HL-60 (cell line): ENCODE results near the gene RPL10.

ENCODE experiments used
- DNase-seq, 2 experiments: peaks; one replicate each; pipeline ENCODE4 v3.0.0-alpha.2; 2010 to 2020; ENCODE audit warnings: low read depth in 1 of 2, low spot score in 1 of 2
- H3K27ac ChIP-seq: fragments of 250-450 bp; sonication (Bioruptor Pico); replicated peaks from 2 replicates; pipeline ENCODE4 v1.5.1; 2020; ENCODE audit warnings: mild to moderate bottlenecking, moderate library complexity
- H3K27me3 ChIP-seq: fragments of 250-450 bp; sonication (Bioruptor Pico); 2 replicates; pipeline ENCODE4 v1.5.1; 2021; ENCODE audit warnings: mild to moderate bottlenecking, moderate library complexity; ENCODE audit not compliant: insufficient read depth, poor library complexity, severe bottlenecking
- H3K4me3 ChIP-seq: replicated peaks from 2 replicates; pipeline ENCODE4 v1.5.1; 2011; ENCODE audit warnings: mild to moderate bottlenecking, control low read depth, low read length; ENCODE audit not compliant: insufficient read depth
- GABPA ChIP-seq: IDR thresholded peaks from 2 replicates; pipeline ENCODE4 v1.6.1; 2012; ENCODE audit warnings: low read depth
- POLR2AphosphoS5 ChIP-seq: IDR thresholded peaks from 2 replicates; pipeline ENCODE4 v1.6.1; 2012; ENCODE audit warnings: low read depth
- REST ChIP-seq: IDR thresholded peaks from 2 replicates; pipeline ENCODE4 v1.6.1; 2012; ENCODE audit warnings: low read depth; ENCODE audit not compliant: insufficient replicate concordance
- SPI1 ChIP-seq: IDR thresholded peaks from 2 replicates; pipeline ENCODE4 v1.6.1; 2012; ENCODE audit warnings: low read depth, mild to moderate bottlenecking, borderline replicate concordance
- TF ChIP-seq, protein P1 (sequence below): IDR thresholded peaks from one replicate; pipeline ENCODE4 v1.5.1; 2011; ENCODE audit warnings: low read length, control low read depth, inconsistent platforms; ENCODE audit not compliant: insufficient read depth

RPL10 gene

GRCh38 chrX:154362085-154362742 is 36.0 kb upstream of the RPL10 start:
- no peaks in the 10 kb centered on the region for H3K27me3 ChIP-seq
- no peak overlapping the region for H3K27ac ChIP-seq
- H3K4me3 ChIP-seq: no peak overlapping the region
- peak in 1 of 2 experiments; percentile 36 for DNase-seq
- no peak for TF ChIP-seq GABPA
- no peak for TF ChIP-seq REST
- no peak for TF ChIP-seq SPI1
- TF ChIP-seq, protein P1, sequence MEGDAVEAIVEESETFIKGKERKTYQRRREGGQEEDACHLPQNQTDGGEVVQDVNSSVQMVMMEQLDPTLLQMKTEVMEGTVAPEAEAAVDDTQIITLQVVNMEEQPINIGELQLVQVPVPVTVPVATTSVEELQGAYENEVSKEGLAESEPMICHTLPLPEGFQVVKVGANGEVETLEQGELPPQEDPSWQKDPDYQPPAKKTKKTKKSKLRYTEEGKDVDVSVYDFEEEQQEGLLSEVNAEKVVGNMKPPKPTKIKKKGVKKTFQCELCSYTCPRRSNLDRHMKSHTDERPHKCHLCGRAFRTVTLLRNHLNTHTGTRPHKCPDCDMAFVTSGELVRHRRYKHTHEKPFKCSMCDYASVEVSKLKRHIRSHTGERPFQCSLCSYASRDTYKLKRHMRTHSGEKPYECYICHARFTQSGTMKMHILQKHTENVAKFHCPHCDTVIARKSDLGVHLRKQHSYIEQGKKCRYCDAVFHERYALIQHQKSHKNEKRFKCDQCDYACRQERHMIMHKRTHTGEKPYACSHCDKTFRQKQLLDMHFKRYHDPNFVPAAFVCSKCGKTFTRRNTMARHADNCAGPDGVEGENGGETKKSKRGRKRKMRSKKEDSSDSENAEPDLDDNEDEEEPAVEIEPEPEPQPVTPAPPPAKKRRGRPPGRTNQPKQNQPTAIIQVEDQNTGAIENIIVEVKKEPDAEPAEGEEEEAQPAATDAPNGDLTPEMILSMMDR: no peak

GRCh38 chrX:154363706-154364439 is 34.3 kb upstream of the RPL10 start:
- H3K27me3 ChIP-seq: no peaks in the 10 kb centered on the region
- TF ChIP-seq REST: no peak
- TF ChIP-seq POLR2AphosphoS5: peak; percentile 35; the same call in 1 of the 2 replicates
- TF ChIP-seq SPI1: no peak
- TF ChIP-seq GABPA: no peak
- TF ChIP-seq, protein P1: no peak
- DNase-seq: peak in 1 of 2 experiments; percentile 20
- no peak overlapping the region; the same call in 1 of the 2 replicates for H3K27ac ChIP-seq
- no peak overlapping the region for H3K4me3 ChIP-seq

GRCh38 chrX:154365052-154365600 is 33.1 kb upstream of the RPL10 start:
- DNase-seq: peak in 1 of 2 experiments; percentile 35
- TF ChIP-seq SPI1: no peak
- no peak for TF ChIP-seq GABPA
- no peak for TF ChIP-seq POLR2AphosphoS5
- TF ChIP-seq, protein P1: no peak
- TF ChIP-seq REST: no peak
- peak overlapping the region; percentile 17 for H3K27ac ChIP-seq
- H3K4me3 ChIP-seq: no peak overlapping the region
- H3K27me3 ChIP-seq: no peaks in the 10 kb centered on the region
